ENCODE measurements around the gene CELF5. TPM values are rescaled to one million over a fixed set of nuclear protein-coding genes. Genes with fewer than 3 reads are reported as not detected.

Gene CELF5
- total RNA-seq, 1 experiment from 2014 or later, result 7.7 TPM

GRCh38 chr19:3336680-3337523 is 112.4 kb downstream of the CELF5 start (continued):
- TF ChIP-seq ZNF671 (CRISPR knock-in tag; IDR thresholded peaks at IDR 0.05) (no peak), RELA (CRISPR knock-in tag; IDR thresholded peaks at IDR 0.05; ENCODE audit: borderline replicate concordance) (no peak), GRHL2 (CRISPR knock-in tag; IDR thresholded peaks at IDR 0.05; ENCODE audit: insufficient replicate concordance, severe bottlenecking) (no peak), CREB1 (CRISPR knock-in tag; IDR thresholded peaks at IDR 0.05) (no peak), TEAD1 (CRISPR knock-in tag; IDR thresholded peaks at IDR 0.05) (no peak), AR (CRISPR knock-in tag; IDR thresholded peaks at IDR 0.05) (no peak), ZNF219 (CRISPR knock-in tag; IDR thresholded peaks at IDR 0.05; ENCODE audit: borderline replicate concordance) (no peak)

GRCh38 chr19:3338541-3339181 is 114.2 kb downstream of the CELF5 start:
- no peaks in the 10 kb centered on the region for H3K4me1 Mint-ChIP-seq
- CTCF ChIA-PET, result interaction anchor here (3.8 to 4.9 kb wide), 2 partner anchors 91 to 146 kb away, joined by 18 to 21 read pairs; no protein-coding TSS in a partner anchor
- POLR2A ChIA-PET, result interaction anchor here (0.7 kb wide), 1 partner anchor 132 kb away, joined by 3 read pairs; no protein-coding TSS in a partner anchor
- H3K36me3 Mint-ChIP-seq, result no peaks in the 10 kb centered on the region
- ATAC-seq, result no peak
- TF ChIP-seq NFE2L1 (CRISPR knock-in tag; IDR thresholded peaks at IDR 0.05) (no peak), PRRX2 (CRISPR knock-in tag; IDR thresholded peaks at IDR 0.05) (no peak)
- no peak overlapping the region for H3K4me3 Mint-ChIP-seq
- H3K9me3 Mint-ChIP-seq, result no peaks in the 10 kb centered on the region
- no peak overlapping the region for H3K27ac Mint-ChIP-seq
- no peak for DNase-seq (ENCODE audit: low spot score)
- peaks cover 17% of the 10 kb centered on the region for H3K27me3 Mint-ChIP-seq (ENCODE audit: low read depth)

- Mint-ChIP-seq H3K36me3 (no peaks in the 10 kb centered on the region), H3K27me3 (ENCODE audit: low read depth) (peaks cover 12% of the 10 kb centered on the region), H3K9me3 (no peaks in the 10 kb centered on the region), H3K4me3 (no peak overlapping the region), H3K27ac (no peak overlapping the region), H3K4me1 (no peaks in the 10 kb centered on the region)
- ATAC-seq (no peak), DNase-seq (ENCODE audit: low spot score) (no peak)
- CTCF ChIA-PET, result interaction anchor here (0.6 to 3.8 kb wide), 15 partner anchors 9 to 242 kb away, joined by 3 to 38 read pairs (median 3); partner anchors contain the start of gene SMIM24
- POLR2A ChIA-PET, result no interaction called here
- TF ChIP-seq AR (CRISPR knock-in tag; IDR thresholded peaks at IDR 0.05), result no peak
- TF ChIP-seq ZNF396 (CRISPR knock-in tag; IDR thresholded peaks at IDR 0.05; ENCODE audit: borderline replicate concordance), result no peak
- TF ChIP-seq, protein P1, sequence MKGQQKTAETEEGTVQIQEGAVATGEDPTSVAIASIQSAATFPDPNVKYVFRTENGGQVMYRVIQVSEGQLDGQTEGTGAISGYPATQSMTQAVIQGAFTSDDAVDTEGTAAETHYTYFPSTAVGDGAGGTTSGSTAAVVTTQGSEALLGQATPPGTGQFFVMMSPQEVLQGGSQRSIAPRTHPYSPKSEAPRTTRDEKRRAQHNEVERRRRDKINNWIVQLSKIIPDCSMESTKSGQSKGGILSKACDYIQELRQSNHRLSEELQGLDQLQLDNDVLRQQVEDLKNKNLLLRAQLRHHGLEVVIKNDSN (CRISPR knock-in tag; IDR thresholded peaks at IDR 0.05), result no peak
- no peak for TF ChIP-seq ZNF121 (CRISPR knock-in tag; IDR thresholded peaks at IDR 0.05)
- no peak for TF ChIP-seq AFF4 (CRISPR knock-in tag; IDR thresholded peaks at IDR 0.05; ENCODE audit: borderline replicate concordance)
- TF ChIP-seq, protein P2, sequence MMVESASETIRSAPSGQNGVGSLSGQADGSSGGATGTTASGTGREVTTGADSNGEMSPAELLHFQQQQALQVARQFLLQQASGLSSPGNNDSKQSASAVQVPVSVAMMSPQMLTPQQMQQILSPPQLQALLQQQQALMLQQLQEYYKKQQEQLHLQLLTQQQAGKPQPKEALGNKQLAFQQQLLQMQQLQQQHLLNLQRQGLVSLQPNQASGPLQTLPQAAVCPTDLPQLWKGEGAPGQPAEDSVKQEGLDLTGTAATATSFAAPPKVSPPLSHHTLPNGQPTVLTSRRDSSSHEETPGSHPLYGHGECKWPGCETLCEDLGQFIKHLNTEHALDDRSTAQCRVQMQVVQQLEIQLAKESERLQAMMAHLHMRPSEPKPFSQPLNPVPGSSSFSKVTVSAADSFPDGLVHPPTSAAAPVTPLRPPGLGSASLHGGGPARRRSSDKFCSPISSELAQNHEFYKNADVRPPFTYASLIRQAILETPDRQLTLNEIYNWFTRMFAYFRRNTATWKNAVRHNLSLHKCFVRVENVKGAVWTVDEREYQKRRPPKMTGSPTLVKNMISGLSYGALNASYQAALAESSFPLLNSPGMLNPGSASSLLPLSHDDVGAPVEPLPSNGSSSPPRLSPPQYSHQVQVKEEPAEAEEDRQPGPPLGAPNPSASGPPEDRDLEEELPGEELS (CRISPR knock-in tag; IDR thresholded peaks at IDR 0.05), result no peak
- no peak for TF ChIP-seq SMAD4 (CRISPR knock-in tag; IDR thresholded peaks at IDR 0.05)
- no peak for TF ChIP-seq ATF1 (CRISPR knock-in tag; IDR thresholded peaks at IDR 0.05)
- TF ChIP-seq, protein P3, sequence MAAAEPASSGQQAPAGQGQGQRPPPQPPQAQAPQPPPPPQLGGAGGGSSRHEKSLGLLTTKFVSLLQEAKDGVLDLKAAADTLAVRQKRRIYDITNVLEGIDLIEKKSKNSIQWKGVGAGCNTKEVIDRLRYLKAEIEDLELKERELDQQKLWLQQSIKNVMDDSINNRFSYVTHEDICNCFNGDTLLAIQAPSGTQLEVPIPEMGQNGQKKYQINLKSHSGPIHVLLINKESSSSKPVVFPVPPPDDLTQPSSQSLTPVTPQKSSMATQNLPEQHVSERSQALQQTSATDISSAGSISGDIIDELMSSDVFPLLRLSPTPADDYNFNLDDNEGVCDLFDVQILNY (CRISPR knock-in tag; IDR thresholded peaks at IDR 0.05), result no peak
- TF ChIP-seq RORB (CRISPR knock-in tag; IDR thresholded peaks at IDR 0.05), result no peak
Observed at GRCh38 chr19:3340340-3340739, 115.9 kb downstream of the CELF5 start.
